ENCODE measurements around the gene RECQL5. TPM values are rescaled to one million over a fixed set of nuclear protein-coding genes. Genes with fewer than 3 reads are reported as not detected.

RECQL5 gene
- total RNA-seq, 1 experiment from 2014 or later = 40.0 TPM

- no peaks in the 10 kb centered on the region for H3K27me3 ChIP-seq (ENCODE audit: insufficient read depth, low read length)
- no peak overlapping the region for H2AFZ ChIP-seq (ENCODE audit: low read length)
- no peak overlapping the region for H2BK15ac ChIP-seq (ENCODE audit: low read depth, low read length)
- no peak overlapping the region for H2BK20ac ChIP-seq (ENCODE audit: low read depth, low read length, poor library complexity, severe bottlenecking)
- Mint-ChIP-seq H3K4me3 (no peak overlapping the region), H3K36me3 (ENCODE audit: insufficient read depth in 1 of 3, low read depth in 3 of 3) (peaks cover 28 to 84% (median 57%) of the 10 kb centered on the region in 3 experiments), H3K27me3 (ENCODE audit: low read depth) (no peaks in the 10 kb centered on the region), H3K9me3 (no peaks in the 10 kb centered on the region), H3K27ac (no peak overlapping the region; a peak in 1 of 7 replicates), H3K4me1 (no peaks in the 10 kb centered on the region)
- no peak overlapping the region for H4K5ac ChIP-seq (ENCODE audit: insufficient read length, low read depth, low read length)
- no peaks in the 10 kb centered on the region for H3K79me2 ChIP-seq (ENCODE audit: insufficient read depth, low read length)
- no peak overlapping the region for H2BK5ac ChIP-seq (ENCODE audit: insufficient read length, low read length)
- H2BK120ac ChIP-seq (ENCODE audit: low read depth, low read length, poor library complexity, severe bottlenecking) = no peak overlapping the region
- no peak overlapping the region for H3T11ph ChIP-seq (ENCODE audit: low read length)
- no peak overlapping the region for H3K27ac ChIP-seq (ENCODE audit: insufficient read length, low read depth, low read length)
- H3K23me2 ChIP-seq (ENCODE audit: insufficient read length, low read depth, low read length, poor library complexity, severe bottlenecking) = no peaks in the 10 kb centered on the region
- no peak overlapping the region for H3K9ac ChIP-seq (ENCODE audit: extremely low read depth, insufficient read length, low read length)
- H3K18ac ChIP-seq (ENCODE audit: insufficient read length, low read depth, low read length) = no peak overlapping the region
- no peaks in the 10 kb centered on the region for H4K20me1 ChIP-seq (ENCODE audit: control insufficient read depth, insufficient read depth, insufficient read length)
- no CpG with 5 or more reads among the region's 27 CpGs for WGBS (ENCODE audit: extremely low coverage, insufficient read length, low lambda C conversion rate)
- no peaks in the 10 kb centered on the region for H3K4me1 ChIP-seq (ENCODE audit: insufficient read depth, low read length)
- no peak overlapping the region for H3K14ac ChIP-seq (ENCODE audit: insufficient read depth, low read length)
- H4K91ac ChIP-seq (ENCODE audit: insufficient read length, low read depth, low read length) = no peak overlapping the region
- no peak overlapping the region for H3K56ac ChIP-seq (ENCODE audit: insufficient read length, low read depth, low read length)
- no peak overlapping the region for H3K4ac ChIP-seq (ENCODE audit: low read depth, low read length)
- no peak for DNase-seq
- no peak overlapping the region for H3K4me2 ChIP-seq (ENCODE audit: insufficient read depth, insufficient read length, low read length)
- H2BK12ac ChIP-seq (ENCODE audit: insufficient read length, low read depth, low read length) = no peak overlapping the region
- H3K23ac ChIP-seq (ENCODE audit: insufficient read length, low read depth, low read length) = no peak overlapping the region
- H2AK5ac ChIP-seq (ENCODE audit: insufficient read length, low read length) = no peak overlapping the region
- H4K8ac ChIP-seq (replicated peaks; ENCODE audit: insufficient read length, low read depth, low read length) = no peak overlapping the region
- no peaks in the 10 kb centered on the region for H3K79me1 ChIP-seq (ENCODE audit: insufficient read depth, low read depth, low read length, poor library complexity, severe bottlenecking)
- no peak for TF ChIP-seq CTCF (conservative IDR thresholded peaks at IDR 0.05)
- no peaks in the 10 kb centered on the region for H3K9me3 ChIP-seq (ENCODE audit: control insufficient read depth, low read depth, low read length)
Measured at GRCh38 chr17:75704963-75705875, 38.3 kb upstream of the RECQL5 start.

All from H9 (cell line).